OCI-LY1 (cell line): Measurements from ENCODE around the gene ARHGAP28.

Experiments used
- CTCF ChIP-seq: fragments of 200-600 bp; sonication (generic), shearing (Covaris generic); IDR thresholded peaks from 2 replicates; pipeline ENCODE4 v1.5.1; 2017; ENCODE audit warnings: mild to moderate bottlenecking, antibody characterized with exemption, low read length, moderate library complexity, mixed read lengths
- EZH2 ChIP-seq: fragments of 200-600 bp; sonication (generic), shearing (Covaris generic); IDR thresholded peaks from 2 replicates; pipeline ENCODE4 v1.8.0; 2017; ENCODE audit warnings: borderline replicate concordance, mixed run types, mild to moderate bottlenecking, antibody characterized with exemption, low read length, moderate library complexity, mixed read lengths

GRCh38 chr18:6820314-6820713 is 90.8 kb downstream of the ARHGAP28 start:
- TF ChIP-seq CTCF: no peak
- no peak for TF ChIP-seq EZH2
